Measurements from ENCODE around the gene HJV. TPM values are rescaled to one million over a fixed set of nuclear protein-coding genes. Genes with fewer than 3 reads are reported as not detected.

HJV gene
- total RNA-seq, 1 experiment from 2014 or later = not detected

DNA sequence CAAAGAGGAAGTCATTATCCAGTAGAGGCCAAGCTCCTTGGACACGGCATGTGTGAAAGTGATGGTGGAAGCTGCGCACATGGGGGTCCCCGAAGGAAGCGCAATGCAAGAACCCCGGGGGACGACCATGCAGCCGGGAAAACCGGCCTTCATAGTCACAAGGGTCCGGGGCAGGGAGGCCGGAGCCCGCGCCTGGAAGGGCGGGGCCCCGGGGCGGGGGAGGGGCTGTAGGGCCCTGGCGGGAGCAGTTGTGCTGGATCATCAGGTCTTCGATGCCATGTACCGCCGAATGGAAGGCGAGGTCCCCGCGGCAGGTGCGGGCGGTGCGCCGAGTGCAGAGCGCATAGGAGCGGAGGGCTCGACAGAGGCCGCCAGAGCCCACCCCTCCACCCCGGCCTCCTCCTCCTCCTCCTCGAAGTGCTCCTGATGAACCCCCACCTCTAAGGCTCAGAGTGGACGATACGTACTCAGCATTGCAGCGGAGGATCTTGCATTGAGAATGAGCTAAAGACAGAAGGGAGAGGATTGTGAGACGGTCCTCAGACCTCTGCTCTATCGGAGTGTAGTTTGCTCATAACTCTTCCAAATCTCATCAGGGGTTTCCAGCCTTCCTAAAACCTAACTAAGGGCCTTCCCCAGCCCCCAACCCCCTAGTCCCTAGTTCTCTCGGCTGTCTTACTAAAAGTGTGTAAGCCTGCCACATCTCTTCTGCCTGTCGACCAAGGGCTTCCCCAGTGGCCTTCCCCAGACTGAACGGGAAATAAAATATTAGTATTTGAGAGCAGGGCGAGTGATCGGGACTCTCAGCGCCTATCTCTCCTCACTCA is 2.1 kb downstream of the HJV start:
- TF ChIP-seq, protein P1, sequence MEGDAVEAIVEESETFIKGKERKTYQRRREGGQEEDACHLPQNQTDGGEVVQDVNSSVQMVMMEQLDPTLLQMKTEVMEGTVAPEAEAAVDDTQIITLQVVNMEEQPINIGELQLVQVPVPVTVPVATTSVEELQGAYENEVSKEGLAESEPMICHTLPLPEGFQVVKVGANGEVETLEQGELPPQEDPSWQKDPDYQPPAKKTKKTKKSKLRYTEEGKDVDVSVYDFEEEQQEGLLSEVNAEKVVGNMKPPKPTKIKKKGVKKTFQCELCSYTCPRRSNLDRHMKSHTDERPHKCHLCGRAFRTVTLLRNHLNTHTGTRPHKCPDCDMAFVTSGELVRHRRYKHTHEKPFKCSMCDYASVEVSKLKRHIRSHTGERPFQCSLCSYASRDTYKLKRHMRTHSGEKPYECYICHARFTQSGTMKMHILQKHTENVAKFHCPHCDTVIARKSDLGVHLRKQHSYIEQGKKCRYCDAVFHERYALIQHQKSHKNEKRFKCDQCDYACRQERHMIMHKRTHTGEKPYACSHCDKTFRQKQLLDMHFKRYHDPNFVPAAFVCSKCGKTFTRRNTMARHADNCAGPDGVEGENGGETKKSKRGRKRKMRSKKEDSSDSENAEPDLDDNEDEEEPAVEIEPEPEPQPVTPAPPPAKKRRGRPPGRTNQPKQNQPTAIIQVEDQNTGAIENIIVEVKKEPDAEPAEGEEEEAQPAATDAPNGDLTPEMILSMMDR (IDR thresholded peaks at IDR 0.05 in 2 of 3, conservative IDR thresholded peaks at IDR 0.05 in 1 of 3; ENCODE audit: borderline replicate concordance in 1 of 3, insufficient read depth in 1 of 3, low read depth in 2 of 3, low read length in 2 of 3) = no peak
- TF ChIP-seq ZFX (IDR thresholded peaks at IDR 0.05) (no peak), JUND (IDR thresholded peaks at IDR 0.05) (no peak), ELF1 (IDR thresholded peaks at IDR 0.05; ENCODE audit: borderline replicate concordance, low read depth) (no peak), SP1 (IDR thresholded peaks at IDR 0.05; ENCODE audit: low read depth) (no peak), EGR1 (IDR thresholded peaks at IDR 0.05; ENCODE audit: low read depth) (no peak), YY1 (IDR thresholded peaks at IDR 0.05; ENCODE audit: extremely low read depth, insufficient replicate concordance, low read depth, low read length) (no peak), SRF (IDR thresholded peaks at IDR 0.05; ENCODE audit: low read depth) (no peak), SIN3A (IDR thresholded peaks at IDR 0.05; ENCODE audit: low read depth) (no peak), EZH2phosphoT487 (IDR thresholded peaks at IDR 0.05; ENCODE audit: borderline replicate concordance) (no peak), POLR2AphosphoS5 (IDR thresholded peaks at IDR 0.05; ENCODE audit: low read depth, low read length) (no peak), TCF7L2 (IDR thresholded peaks at IDR 0.05; ENCODE audit: borderline replicate concordance, extremely low read depth, insufficient read depth, insufficient read length) (no peak), ZNF274 (IDR thresholded peaks at IDR 0.05; ENCODE audit: low read depth, low read length) (no peak), POLR2A (IDR thresholded peaks at IDR 0.05; ENCODE audit: borderline replicate concordance, extremely low read depth, insufficient read depth, insufficient read length) (no peak), FOSL1 (IDR thresholded peaks at IDR 0.05; ENCODE audit: low read depth) (no peak), CBX3 (IDR thresholded peaks at IDR 0.05; ENCODE audit: low read depth) (no peak), RAD21 (IDR thresholded peaks at IDR 0.05; ENCODE audit: low read depth) (no peak)
- TF ChIP-seq, protein P2, sequence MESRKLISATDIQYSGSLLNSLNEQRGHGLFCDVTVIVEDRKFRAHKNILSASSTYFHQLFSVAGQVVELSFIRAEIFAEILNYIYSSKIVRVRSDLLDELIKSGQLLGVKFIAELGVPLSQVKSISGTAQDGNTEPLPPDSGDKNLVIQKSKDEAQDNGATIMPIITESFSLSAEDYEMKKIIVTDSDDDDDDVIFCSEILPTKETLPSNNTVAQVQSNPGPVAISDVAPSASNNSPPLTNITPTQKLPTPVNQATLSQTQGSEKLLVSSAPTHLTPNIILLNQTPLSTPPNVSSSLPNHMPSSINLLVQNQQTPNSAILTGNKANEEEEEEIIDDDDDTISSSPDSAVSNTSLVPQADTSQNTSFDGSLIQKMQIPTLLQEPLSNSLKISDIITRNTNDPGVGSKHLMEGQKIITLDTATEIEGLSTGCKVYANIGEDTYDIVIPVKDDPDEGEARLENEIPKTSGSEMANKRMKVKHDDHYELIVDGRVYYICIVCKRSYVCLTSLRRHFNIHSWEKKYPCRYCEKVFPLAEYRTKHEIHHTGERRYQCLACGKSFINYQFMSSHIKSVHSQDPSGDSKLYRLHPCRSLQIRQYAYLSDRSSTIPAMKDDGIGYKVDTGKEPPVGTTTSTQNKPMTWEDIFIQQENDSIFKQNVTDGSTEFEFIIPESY (IDR thresholded peaks at IDR 0.05; ENCODE audit: extremely low read depth, insufficient replicate concordance, low read length) = no peak
- TF ChIP-seq, protein P3, sequence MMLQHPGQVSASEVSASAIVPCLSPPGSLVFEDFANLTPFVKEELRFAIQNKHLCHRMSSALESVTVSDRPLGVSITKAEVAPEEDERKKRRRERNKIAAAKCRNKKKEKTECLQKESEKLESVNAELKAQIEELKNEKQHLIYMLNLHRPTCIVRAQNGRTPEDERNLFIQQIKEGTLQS (IDR thresholded peaks at IDR 0.05) = no peak
- no peak overlapping the region for H3K9ac ChIP-seq (ENCODE audit: low read length)
- no peaks in the 10 kb centered on the region for H3K9me3 ChIP-seq (ENCODE audit: control insufficient read depth in 1 of 2, insufficient read depth in 1 of 2, low read depth in 1 of 2, low read length in 2 of 2)
- H3K4me1 ChIP-seq (ENCODE audit: control insufficient read depth in 1 of 2, insufficient read depth in 2 of 2, low read length in 2 of 2) = no peaks in the 10 kb centered on the region
- POLR2A ChIA-PET = no interaction called here
- H3K79me2 ChIP-seq (ENCODE audit: insufficient read depth, low read length) = no peaks in the 10 kb centered on the region
- no peak overlapping the region for H3K27ac ChIP-seq (ENCODE audit: low read depth, low read length)
- no peak overlapping the region for H2AFZ ChIP-seq (ENCODE audit: low read depth, low read length, poor library complexity, severe bottlenecking)
- no peaks in the 10 kb centered on the region for H3K9me2 ChIP-seq (ENCODE audit: insufficient read depth)
- H3K36me3 ChIP-seq (ENCODE audit: control insufficient read depth in 1 of 2, insufficient read depth in 2 of 2, low read length in 2 of 2) = no peaks in the 10 kb centered on the region
- intact Hi-C loops (cut with micrococcal nuclease) = no loop called here
- CTCF ChIA-PET = interaction anchor here (1.2 kb wide), 1 partner anchor 13 kb away, joined by 4 read pairs; no protein-coding TSS in a partner anchor
- no peaks in the 10 kb centered on the region for H3K27me3 ChIP-seq (ENCODE audit: insufficient read depth, low read length)
- no peak for ATAC-seq
- H4K20me1 ChIP-seq (ENCODE audit: insufficient read depth) = no peaks in the 10 kb centered on the region
- RAD21 ChIA-PET (ENCODE audit: low non-redundant PET in 1 of 2, low total read pairs in 2 of 2, uncharacterized antibody in 2 of 2, unreplicated experiment in 2 of 2) = no interaction called here
- no TSS peak for BruUV-seq (replicated peaks)
- DNase-seq (ENCODE audit: low read depth, low spot score) = no peak
- no peak overlapping the region for H3K4me3 ChIP-seq (replicated peaks in 1 of 2; ENCODE audit: low read depth in 1 of 2, low read length in 2 of 2)
- no peak overlapping the region for H3K4me2 ChIP-seq (ENCODE audit: low read length)
